HepG2 (cell line): ENCODE measurements around the gene TNFSF12. TPM values are rescaled to one million over a fixed set of nuclear protein-coding genes. Genes with fewer than 3 reads are reported as not detected.
A peak's percentile ranks its signal among the peaks of the same experiment; 100 is the strongest.

Experiments
- ATF4 ChIP-seq, 2 experiments: fragments of 450-650 bp in 1 of 2; sonication (generic) in 1 of 2; formaldehyde crosslinking; IDR thresholded peaks; 2 replicates each; pipeline versions ENCODE4 v1.5.0 to v1.8.0; 2020 to 2022; ENCODE audit warnings: mild to moderate bottlenecking in 1 of 2, missing genetic modification reagents in 1 of 2
- BCL6 ChIP-seq: IDR thresholded peaks from 2 replicates; pipeline ENCODE4 v1.6.1; 2016; ENCODE audit warnings: missing genetic modification reagents, missing compliant biosample characterization
- ELF3 ChIP-seq: IDR thresholded peaks from 2 replicates; pipeline ENCODE4 v1.6.1; 2016; ENCODE audit warnings: missing genetic modification reagents, missing compliant biosample characterization
- FOXA1 ChIP-seq, 2 experiments: fragments of 450-650 bp in 1 of 2; sonication (generic) in 1 of 2; formaldehyde crosslinking in 1 of 2; IDR thresholded peaks; 2 replicates each; pipeline versions ENCODE4 v1.4.0 to v1.6.1; 2016 to 2020; ENCODE audit warnings: missing genetic modification reagents in 1 of 2
- HIVEP1 ChIP-seq: sonication (generic); formaldehyde crosslinking; IDR thresholded peaks from 2 replicates; pipeline ENCODE4 v1.4.0; 2020; ENCODE audit warnings: mild to moderate bottlenecking, missing genetic modification reagents
- HMG20B ChIP-seq: conservative IDR thresholded peaks from 2 replicates; pipeline ENCODE4 v1.6.1; 2016; ENCODE audit warnings: missing genetic modification reagents, missing compliant biosample characterization
- MYC ChIP-seq: sonication (generic); formaldehyde crosslinking; IDR thresholded peaks from 2 replicates; pipeline ENCODE4 v1.9.0; 2021; ENCODE audit warnings: missing genetic modification reagents, borderline replicate concordance
- NR2F6 ChIP-seq, 2 experiments: IDR thresholded peaks; 2 replicates each; pipeline ENCODE4 v1.6.1; 2016; ENCODE audit warnings: antibody characterized with exemption in 1 of 2, mild to moderate bottlenecking in 1 of 2
- PCBP1 ChIP-seq: fragments of 200-400 bp; formaldehyde crosslinking; IDR thresholded peaks from 2 replicates; pipeline ENCODE4 v1.6.1; 2017; ENCODE audit warnings: mild to moderate bottlenecking, low read depth, low read length, borderline replicate concordance
- TSC22D2 ChIP-seq: sonication (generic); formaldehyde crosslinking; IDR thresholded peaks from 2 replicates; pipeline ENCODE4 v1.5.1; 2020; ENCODE audit warnings: missing genetic modification reagents, mild to moderate bottlenecking, borderline replicate concordance
- ZFP36 ChIP-seq: fragments of 150-350 bp; IDR thresholded peaks from 2 replicates; pipeline ENCODE4 v1.6.1; 2018; ENCODE audit warnings: borderline replicate concordance, low read length, low read depth; ENCODE audit not compliant: partially characterized antibody
- ZNF12 ChIP-seq: sonication (generic); formaldehyde crosslinking; IDR thresholded peaks from 2 replicates; pipeline ENCODE4 v1.5.0; 2020; ENCODE audit warnings: missing genetic modification reagents
- ZNF235 ChIP-seq: sonication (generic); formaldehyde crosslinking; IDR thresholded peaks from 2 replicates; pipeline ENCODE4 v1.8.1; 2023; ENCODE audit warnings: mild to moderate bottlenecking, missing genetic modification reagents, borderline replicate concordance
- ZNF251 ChIP-seq: sonication (generic); formaldehyde crosslinking; IDR thresholded peaks from 2 replicates; pipeline ENCODE4 v1.9.0; 2021; ENCODE audit warnings: mild to moderate bottlenecking, missing genetic modification reagents
- ZNF691 ChIP-seq: sonication (generic); formaldehyde crosslinking; IDR thresholded peaks from 2 replicates; pipeline ENCODE4 v1.4.0; 2020; ENCODE audit warnings: missing genetic modification reagents, low read depth, mild to moderate bottlenecking, borderline replicate concordance
- ZNF792 ChIP-seq: IDR thresholded peaks from 2 replicates; pipeline ENCODE4 v1.6.1; 2016
- ZNF891 ChIP-seq: sonication (generic); formaldehyde crosslinking; IDR thresholded peaks from 2 replicates; pipeline ENCODE4 v1.5.0; 2020; ENCODE audit warnings: mild to moderate bottlenecking, missing genetic modification reagents
- ZSCAN21 ChIP-seq: sonication (generic); formaldehyde crosslinking; IDR thresholded peaks from 2 replicates; pipeline ENCODE4 v1.8.0; 2022; ENCODE audit warnings: mild to moderate bottlenecking, missing genetic modification reagents, moderate library complexity, borderline replicate concordance
- polyA plus RNA-seq, 8 experiments: library from polyadenylated mRNA; depleted of rRNA in 3 of 8; stranded (reverse) in 7 of 8; unstranded in 1 of 8; fragments of >200 nt; fragmentation: Illumina TruSeq in 4 of 8; extraction: Trizol in 4 of 8; gene quantifications; 2 replicates each; pipeline versions ENCODE4 v1.2.1 to v1.2.3, GENCODE V29; 2011 to 2016; ENCODE audit warnings: low read depth in 4 of 8, missing spikeins in 1 of 8, mixed read lengths in 1 of 8; ENCODE audit not compliant: insufficient read depth in 1 of 8
- total RNA-seq, 5 experiments: library from RNA; depleted of rRNA; stranded (reverse); fragments of >200 nt; fragmentation: Illumina TruSeq; extraction: Trizol; gene quantifications; 2 replicates each; pipeline ENCODE4 v1.2.3, GENCODE V29; 2016; ENCODE audit warnings: low read depth in 1 of 5
- TF ChIP-seq, protein P1 (sequence below): sonication (generic); formaldehyde crosslinking; IDR thresholded peaks from 2 replicates; pipeline ENCODE4 v1.8.1; 2023; ENCODE audit warnings: mild to moderate bottlenecking, missing genetic modification reagents
- TF ChIP-seq, protein P2 (sequence below): sonication (generic); formaldehyde crosslinking; IDR thresholded peaks from 2 replicates; pipeline ENCODE4 v1.5.1; 2020; ENCODE audit warnings: missing genetic modification reagents, mild to moderate bottlenecking, borderline replicate concordance
- TF ChIP-seq, protein P3 (sequence below): sonication (generic); formaldehyde crosslinking; IDR thresholded peaks from 2 replicates; pipeline ENCODE4 v1.4.0; 2020; ENCODE audit warnings: missing genetic modification reagents

Gene TNFSF12
- total and polyA plus RNA-seq, 2 of the 13 experiments (the other 11 are each of a cell fraction or from before 2014, with no cell fraction given): 0.93 to 7.2 TPM

- TF ChIP-seq, protein P1, sequence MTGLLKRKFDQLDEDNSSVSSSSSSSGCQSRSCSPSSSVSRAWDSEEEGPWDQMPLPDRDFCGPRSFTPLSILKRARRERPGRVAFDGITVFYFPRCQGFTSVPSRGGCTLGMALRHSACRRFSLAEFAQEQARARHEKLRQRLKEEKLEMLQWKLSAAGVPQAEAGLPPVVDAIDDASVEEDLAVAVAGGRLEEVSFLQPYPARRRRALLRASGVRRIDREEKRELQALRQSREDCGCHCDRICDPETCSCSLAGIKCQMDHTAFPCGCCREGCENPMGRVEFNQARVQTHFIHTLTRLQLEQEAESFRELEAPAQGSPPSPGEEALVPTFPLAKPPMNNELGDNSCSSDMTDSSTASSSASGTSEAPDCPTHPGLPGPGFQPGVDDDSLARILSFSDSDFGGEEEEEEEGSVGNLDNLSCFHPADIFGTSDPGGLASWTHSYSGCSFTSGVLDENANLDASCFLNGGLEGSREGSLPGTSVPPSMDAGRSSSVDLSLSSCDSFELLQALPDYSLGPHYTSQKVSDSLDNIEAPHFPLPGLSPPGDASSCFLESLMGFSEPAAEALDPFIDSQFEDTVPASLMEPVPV (CRISPR knock-in tag): no peak
- no peak; the same call in 1 of the 2 replicates for TF ChIP-seq HIVEP1 (CRISPR knock-in tag)
- TF ChIP-seq ATF4 (CRISPR knock-in tag; IDR thresholded peaks at IDR 0.05): 0 out of 4 replicates have a peak, but pooled peaks of 1 of the 2 experiments have one; percentile 30
- peak; percentile 38; the same call in 1 of the 2 replicates for TF ChIP-seq PCBP1
- no peak for TF ChIP-seq NR2F6 (IDR thresholded peaks at IDR 0.05)
- no peak for TF ChIP-seq NR2F6 (CRISPR knock-in tag; IDR thresholded peaks at IDR 0.05)
- TF ChIP-seq ZFP36: no peak
- no peak for TF ChIP-seq FOXA1 (IDR thresholded peaks at IDR 0.05)
- no peak for TF ChIP-seq FOXA1 (CRISPR knock-in tag; IDR thresholded peaks at IDR 0.05)
- TF ChIP-seq, protein P2, sequence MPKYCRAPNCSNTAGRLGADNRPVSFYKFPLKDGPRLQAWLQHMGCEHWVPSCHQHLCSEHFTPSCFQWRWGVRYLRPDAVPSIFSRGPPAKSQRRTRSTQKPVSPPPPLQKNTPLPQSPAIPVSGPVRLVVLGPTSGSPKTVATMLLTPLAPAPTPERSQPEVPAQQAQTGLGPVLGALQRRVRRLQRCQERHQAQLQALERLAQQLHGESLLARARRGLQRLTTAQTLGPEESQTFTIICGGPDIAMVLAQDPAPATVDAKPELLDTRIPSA (CRISPR knock-in tag): no peak
- TF ChIP-seq ZNF891: peak; percentile 24; the same call in 1 of the 2 replicates
- no peak for TF ChIP-seq HMG20B (CRISPR knock-in tag)
- no peak for TF ChIP-seq ZNF12 (CRISPR knock-in tag)
- TF ChIP-seq BCL6 (CRISPR knock-in tag): no peak
- TF ChIP-seq ZNF792 (CRISPR knock-in tag): no peak
- no peak; the same call in 1 of the 2 replicates for TF ChIP-seq ZNF235 (CRISPR knock-in tag)
- TF ChIP-seq MYC (CRISPR knock-in tag): peak; percentile 21; the same call in 1 of the 2 replicates
- no peak for TF ChIP-seq ZNF251 (CRISPR knock-in tag)
- TF ChIP-seq ELF3: no peak
- no peak for TF ChIP-seq TSC22D2 (CRISPR knock-in tag)
- TF ChIP-seq ZNF691 (CRISPR knock-in tag): 0 out of 2 replicates have a peak, but pooled peaks have one; percentile 13
- TF ChIP-seq, protein P3, sequence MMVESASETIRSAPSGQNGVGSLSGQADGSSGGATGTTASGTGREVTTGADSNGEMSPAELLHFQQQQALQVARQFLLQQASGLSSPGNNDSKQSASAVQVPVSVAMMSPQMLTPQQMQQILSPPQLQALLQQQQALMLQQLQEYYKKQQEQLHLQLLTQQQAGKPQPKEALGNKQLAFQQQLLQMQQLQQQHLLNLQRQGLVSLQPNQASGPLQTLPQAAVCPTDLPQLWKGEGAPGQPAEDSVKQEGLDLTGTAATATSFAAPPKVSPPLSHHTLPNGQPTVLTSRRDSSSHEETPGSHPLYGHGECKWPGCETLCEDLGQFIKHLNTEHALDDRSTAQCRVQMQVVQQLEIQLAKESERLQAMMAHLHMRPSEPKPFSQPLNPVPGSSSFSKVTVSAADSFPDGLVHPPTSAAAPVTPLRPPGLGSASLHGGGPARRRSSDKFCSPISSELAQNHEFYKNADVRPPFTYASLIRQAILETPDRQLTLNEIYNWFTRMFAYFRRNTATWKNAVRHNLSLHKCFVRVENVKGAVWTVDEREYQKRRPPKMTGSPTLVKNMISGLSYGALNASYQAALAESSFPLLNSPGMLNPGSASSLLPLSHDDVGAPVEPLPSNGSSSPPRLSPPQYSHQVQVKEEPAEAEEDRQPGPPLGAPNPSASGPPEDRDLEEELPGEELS (CRISPR knock-in tag): no peak
- no peak; the same call in 1 of the 2 replicates for TF ChIP-seq ZSCAN21
These were observed 12.8 kb downstream of the TNFSF12 start, which contains the start of gene SENP3 (continued) for GRCh38 chr17:7561589-7562207.
